SK-N-SH treated with all-trans-retinoic acid at 6 μM for 48 hours (cell line): ENCODE data around the gene TUBA4A.
A peak's percentile ranks its signal among the peaks of the same experiment; 100 is the strongest.

Experiments used
- ATAC-seq: fragments of 200-7000 bp; cut with Tn5 transposase; 3 replicates; pipeline ENCODE4 v1.9.1; 2020; ENCODE audit warnings: mild to moderate bottlenecking, moderate library complexity
- ARNTL ChIP-seq: fragments of 450-650 bp; formaldehyde crosslinking; IDR thresholded peaks from 2 replicates; pipeline ENCODE4 v1.5.0; 2020; ENCODE audit warnings: low read depth, mild to moderate bottlenecking, moderate library complexity, borderline replicate concordance
- BACH2 ChIP-seq: fragments of 250-450 bp; sonication (Bioruptor Pico); IDR thresholded peaks from 2 replicates; pipeline ENCODE4 v1.9.0; 2021; ENCODE audit warnings: mild to moderate bottlenecking, borderline replicate concordance
- CREB5 ChIP-seq: fragments of 250-450 bp; sonication (Bioruptor Pico); IDR thresholded peaks from 2 replicates; pipeline ENCODE4 v1.5.1; 2020; ENCODE audit warnings: low read depth, mild to moderate bottlenecking, moderate library complexity
- CSRNP3 ChIP-seq: fragments of 250-450 bp; sonication (Bioruptor Pico); IDR thresholded peaks from 2 replicates; pipeline ENCODE4 v1.5.1; 2021; ENCODE audit warnings: mild to moderate bottlenecking, moderate library complexity
- GLIS3 ChIP-seq: fragments of 250-450 bp; sonication (Bioruptor Pico); IDR thresholded peaks from 2 replicates; pipeline ENCODE4 v1.5.0; 2020; ENCODE audit warnings: mild to moderate bottlenecking, moderate library complexity
- ISL1 ChIP-seq: fragments of 250-450 bp; sonication (Bioruptor Pico); IDR thresholded peaks from 2 replicates; pipeline ENCODE4 v2.1.2; 2022; ENCODE audit warnings: mild to moderate bottlenecking, moderate library complexity
- OSR1 ChIP-seq: fragments of 250-450 bp; sonication (Bioruptor Pico); IDR thresholded peaks from 2 replicates; pipeline ENCODE4 v1.8.0; 2022; ENCODE audit warnings: moderate library complexity, mild to moderate bottlenecking, inconsistent platforms
- PPARA ChIP-seq: fragments of 250-450 bp; sonication (Bioruptor Pico); IDR thresholded peaks from 2 replicates; pipeline ENCODE4 v1.5.0; 2020; ENCODE audit warnings: mild to moderate bottlenecking, borderline replicate concordance
- RARB ChIP-seq: fragments of 250-450 bp; sonication (Bioruptor Pico); IDR thresholded peaks from 2 replicates; pipeline ENCODE4 v1.8.0; 2021; ENCODE audit warnings: mild to moderate bottlenecking, moderate library complexity
- SNAI2 ChIP-seq: fragments of 250-450 bp; sonication (Bioruptor Pico); IDR thresholded peaks from 2 replicates; pipeline ENCODE4 v1.5.0; 2020; ENCODE audit warnings: mild to moderate bottlenecking, moderate library complexity
- TCF4 ChIP-seq: fragments of 250-450 bp; sonication (Bioruptor Pico); IDR thresholded peaks from 2 replicates; pipeline ENCODE4 v1.8.0; 2021; ENCODE audit warnings: mild to moderate bottlenecking, moderate library complexity, borderline replicate concordance
- TSHZ2 ChIP-seq: fragments of 250-450 bp; sonication (Bioruptor Pico); IDR thresholded peaks from 2 replicates; pipeline ENCODE4 v1.5.0; 2020; ENCODE audit warnings: mild to moderate bottlenecking, moderate library complexity
- ZFP3 ChIP-seq: fragments of 250-450 bp; sonication (Bioruptor Pico); IDR thresholded peaks from 2 replicates; pipeline ENCODE4 v1.5.0; 2020; ENCODE audit warnings: mild to moderate bottlenecking, moderate library complexity
- ZFP30 ChIP-seq: fragments of 450-650 bp; formaldehyde crosslinking; IDR thresholded peaks from 2 replicates; pipeline ENCODE4 v1.5.0; 2022; ENCODE audit warnings: mild to moderate bottlenecking, moderate library complexity
- ZNF565 ChIP-seq: fragments of 450-650 bp; formaldehyde crosslinking; conservative IDR thresholded peaks from 2 replicates; pipeline ENCODE4 v1.5.0; 2020; ENCODE audit warnings: low read depth, mild to moderate bottlenecking, moderate library complexity
- ZNF70 ChIP-seq: fragments of 450-650 bp; formaldehyde crosslinking; IDR thresholded peaks from 2 replicates; pipeline ENCODE4 v1.5.0; 2020; ENCODE audit warnings: mild to moderate bottlenecking, moderate library complexity
- ZNF8 ChIP-seq: fragments of 450-650 bp; formaldehyde crosslinking; IDR thresholded peaks from 2 replicates; pipeline ENCODE4 v1.5.0; 2020; ENCODE audit warnings: mild to moderate bottlenecking, moderate library complexity

Gene TUBA4A

GRCh38 chr2:219219784-219220532 is 33.8 kb downstream of the TUBA4A start:
- ATAC-seq, result no peak
- TF ChIP-seq ZNF565 (CRISPR knock-in tag), result no peak
- no peak for TF ChIP-seq ARNTL (CRISPR knock-in tag)
- TF ChIP-seq ZNF8 (CRISPR knock-in tag), result no peak
- no peak for TF ChIP-seq BACH2
- TF ChIP-seq ISL1 (CRISPR knock-in tag), result no peak
- TF ChIP-seq ZFP3, result no peak
- TF ChIP-seq CSRNP3 (CRISPR knock-in tag), result no peak
- no peak for TF ChIP-seq ZNF70 (CRISPR knock-in tag)
- TF ChIP-seq CREB5 (CRISPR knock-in tag), result no peak

- ATAC-seq, result peak; percentile 82
- TF ChIP-seq ZNF565 (CRISPR knock-in tag) (0 out of 2 replicates have a peak, but pooled peaks have one; percentile 29), BACH2 (no peak), ZFP3 (no peak), ARNTL (CRISPR knock-in tag) (no peak), GLIS3 (CRISPR knock-in tag) (no peak), OSR1 (no peak), CREB5 (CRISPR knock-in tag) (no peak), CSRNP3 (CRISPR knock-in tag) (no peak), ZNF70 (CRISPR knock-in tag) (peak; percentile 9; the same call in 1 of the 2 replicates), RARB (no peak), TSHZ2 (no peak)
Measured at GRCh38 chr2:219218732-219219701, 34.7 kb downstream of the TUBA4A start, which contains the start of gene ABCB6. TSS of gene ABCB6 (minus strand) at chr2:219218958. CDS start at chr2:219218673, 285 bp downstream.

- ATAC-seq, result peak; percentile 86
- TF ChIP-seq ARNTL (CRISPR knock-in tag) (no peak), TCF4 (CRISPR knock-in tag) (peak; percentile 74; the same call in 1 of the 2 replicates)
- TF ChIP-seq, all 23 proteins: peak for 1
Measured at GRCh38 chr2:219218217-219218731, 35.4 kb downstream of the TUBA4A start.

GRCh38 chr2:219216535-219216915 is 37.2 kb downstream of the TUBA4A start:
- ATAC-seq, result no peak
- TF ChIP-seq ZFP30 (CRISPR knock-in tag) (no peak), ZNF565 (CRISPR knock-in tag) (no peak), SNAI2 (CRISPR knock-in tag) (no peak), TCF4 (CRISPR knock-in tag) (no peak), ZFP3 (no peak), PPARA (CRISPR knock-in tag) (no peak), TSHZ2 (no peak), BACH2 (no peak), CSRNP3 (CRISPR knock-in tag) (no peak), OSR1 (no peak)
